H1 (cell line): Measurements from ENCODE around the gene CYP27B1. TPM values are rescaled to one million over a fixed set of nuclear protein-coding genes. Genes with fewer than 3 reads are reported as not detected.
A peak's percentile ranks its signal among the peaks of the same experiment; 100 is the strongest.

Experiments
- CTCF ChIA-PET: fragments of 300-600 bp; sonication (Branson Sonifier 250); formaldehyde crosslinking; loops from one replicate; lab custom pipeline; 2021; ENCODE audit not compliant: partially characterized antibody; lab: Charles Lee
- POLR2A ChIA-PET: fragments of 300-600 bp; sonication (Branson Sonifier 250); formaldehyde crosslinking; loops from one replicate; lab custom pipeline; 2021; ENCODE audit warnings: inconsistent platforms; ENCODE audit not compliant: partially characterized antibody; lab: Charles Lee
- DNase-seq, 2 experiments: peaks; one replicate each; pipeline versions ENCODE4 v3.0.0 to v3.0.0-alpha.2; 2010 to 2022; ENCODE audit warnings: low spot score in 2 of 2, low read depth in 1 of 2, mixed read lengths in 1 of 2
- FAIRE-seq: peaks from 2 replicates; lab custom pipeline; 2011; peaks lifted over from hg19 to GRCh38; lab: Jason Lieb, UNC
- H2AFZ ChIP-seq: 2 replicates; pipeline ENCODE4 v1.8.1; 2012; ENCODE audit warnings: low read length, inconsistent platforms
- H2AK5ac ChIP-seq: 2 replicates; pipeline ENCODE4 v1.6.1; 2013; ENCODE audit warnings: low read depth, low read length
- H2BK120ac ChIP-seq: replicated peaks from 2 replicates; pipeline ENCODE3; 2013; ENCODE audit warnings: low read depth, low read length, inconsistent platforms
- H2BK12ac ChIP-seq: 2 replicates; pipeline ENCODE4 v1.6.1; 2013; ENCODE audit warnings: low read depth, low read length
- H2BK15ac ChIP-seq: 2 replicates; pipeline ENCODE4 v1.6.1; 2013; ENCODE audit warnings: low read length
- H2BK20ac ChIP-seq: 2 replicates; pipeline ENCODE4 v1.6.1; 2013; ENCODE audit warnings: low read length
- H2BK5ac ChIP-seq: 2 replicates; pipeline ENCODE4 v1.6.1; 2013; ENCODE audit warnings: low read depth, low read length
- H3K14ac ChIP-seq: 2 replicates; pipeline ENCODE4 v1.6.1; 2013; ENCODE audit warnings: inconsistent platforms; ENCODE audit not compliant: insufficient read length
- H3K18ac ChIP-seq: 2 replicates; pipeline ENCODE4 v1.6.1; 2013; ENCODE audit warnings: low read length; ENCODE audit errors: extremely low read depth
- H3K23ac ChIP-seq: 2 replicates; pipeline ENCODE4 v1.6.1; 2013; ENCODE audit warnings: inconsistent platforms; ENCODE audit not compliant: insufficient read length
- H3K23me2 ChIP-seq: 2 replicates; pipeline ENCODE4 v1.6.1; 2013; ENCODE audit warnings: low read depth, low read length
- H3K27ac ChIP-seq: 2 replicates; pipeline ENCODE4 v1.6.1; 2011; ENCODE audit warnings: low read depth, low read length, inconsistent platforms
- H3K27me3 ChIP-seq, 4 experiments: replicated peaks in 1 of 4; 1 replicate in 1 of 4; 2 replicates in 3 of 4; pipeline versions ENCODE4 v1.6.1 to v1.8.1; 2011 to 2013; ENCODE audit warnings: low read length in 3 of 4, mild to moderate bottlenecking in 3 of 4, inconsistent platforms in 2 of 4, mixed read lengths in 2 of 4, moderate library complexity in 1 of 4; ENCODE audit not compliant: control insufficient read depth in 3 of 4, insufficient read depth in 3 of 4; ENCODE audit errors: extremely low read depth in 1 of 4
- H3K36me3 ChIP-seq, 4 experiments: 2 replicates each; pipeline versions ENCODE4 v1.6.1 to v1.8.1; 2011 to 2013; ENCODE audit warnings: mild to moderate bottlenecking in 4 of 4, low read length in 3 of 4, moderate library complexity in 2 of 4, control low read depth in 1 of 4, inconsistent platforms in 1 of 4; ENCODE audit not compliant: insufficient read depth in 4 of 4, control insufficient read depth in 2 of 4
- H3K4ac ChIP-seq: replicated peaks from 2 replicates; pipeline ENCODE3; 2013; ENCODE audit warnings: low read length, low read depth, mixed read lengths, inconsistent platforms; ENCODE audit not compliant: insufficient read length
- H3K4me1 ChIP-seq, 4 experiments: replicated peaks in 1 of 4; 1 replicate in 1 of 4; 2 replicates in 3 of 4; pipeline versions ENCODE4 v1.6.1 to v1.8.1; 2011 to 2013; ENCODE audit warnings: low read length in 3 of 4, inconsistent platforms in 2 of 4, mixed read lengths in 1 of 4; ENCODE audit not compliant: insufficient read depth in 4 of 4, control insufficient read depth in 3 of 4
- H3K4me2 ChIP-seq, 2 experiments: 2 replicates each; pipeline versions ENCODE4 v1.6.1 to v1.8.1; 2011 to 2013; ENCODE audit warnings: low read depth in 2 of 2, low read length in 2 of 2, control low read depth in 1 of 2, inconsistent platforms in 1 of 2, mild to moderate bottlenecking in 1 of 2; ENCODE audit not compliant: insufficient read depth in 1 of 2
- H3K4me3 ChIP-seq, 4 experiments: fragments of 200-600, 300-600 bp in 1 of 4; sonication (generic), shearing (Covaris generic), sonication (Bioruptor Twin) in 1 of 4; 2 replicates each; pipeline versions ENCODE4 v1.5.1 to v1.8.1; 2011 to 2016; ENCODE audit warnings: low read length in 4 of 4, low read depth in 3 of 4, control low read depth in 2 of 4, inconsistent platforms in 2 of 4, mild to moderate bottlenecking in 2 of 4, mixed read lengths in 1 of 4, moderate library complexity in 1 of 4; ENCODE audit not compliant: insufficient read depth in 2 of 4; ENCODE audit errors: extremely low read depth in 1 of 4
- H3K56ac ChIP-seq: replicated peaks from 2 replicates; pipeline ENCODE3; 2013; ENCODE audit warnings: low read depth, mild to moderate bottlenecking, mixed read lengths, low read length, inconsistent platforms; ENCODE audit not compliant: insufficient read length
- H3K79me1 ChIP-seq: 2 replicates; pipeline ENCODE4 v1.6.1; 2013; ENCODE audit warnings: low read depth, low read length, control low read depth
- H3K79me2 ChIP-seq, 2 experiments: 2 replicates each; pipeline versions ENCODE4 v1.6.1 to v1.8.1; 2012 to 2013; ENCODE audit warnings: low read length in 2 of 2, mild to moderate bottlenecking in 2 of 2, inconsistent platforms in 1 of 2; ENCODE audit not compliant: insufficient read depth in 2 of 2, control insufficient read depth in 1 of 2
- H3K9ac ChIP-seq, 4 experiments: replicated peaks in 1 of 4; 1 replicate in 1 of 4; 2 replicates in 3 of 4; pipeline versions ENCODE4 v1.6.1 to v1.8.1; 2011 to 2013; ENCODE audit warnings: low read depth in 3 of 4, low read length in 3 of 4, control low read depth in 2 of 4, mild to moderate bottlenecking in 2 of 4, moderate library complexity in 2 of 4, inconsistent platforms in 1 of 4; ENCODE audit errors: extremely low read depth in 1 of 4
- H3K9me3 ChIP-seq, 2 experiments: 2 replicates each; pipeline versions ENCODE4 v1.6.1 to v1.8.1; 2012 to 2013; ENCODE audit warnings: mild to moderate bottlenecking in 2 of 2, moderate library complexity in 2 of 2, control low read depth in 1 of 2, inconsistent platforms in 1 of 2, low read depth in 1 of 2, low read length in 1 of 2, mixed read lengths in 1 of 2; ENCODE audit not compliant: insufficient read depth in 2 of 2
- H4K20me1 ChIP-seq, 2 experiments: replicated peaks in 1 of 2; 2 replicates each; pipeline versions ENCODE3 to v1.8.1; 2011 to 2013; ENCODE audit warnings: inconsistent platforms in 2 of 2, low read length in 2 of 2, mild to moderate bottlenecking in 1 of 2; ENCODE audit not compliant: insufficient read depth in 2 of 2, control insufficient read depth in 1 of 2
- H4K5ac ChIP-seq: 2 replicates; pipeline ENCODE4 v1.6.1; 2013; ENCODE audit warnings: low read length, low read depth, mixed read lengths, inconsistent platforms; ENCODE audit not compliant: insufficient read length
- H4K8ac ChIP-seq: 2 replicates; pipeline ENCODE4 v1.8.0; 2013; ENCODE audit warnings: mild to moderate bottlenecking, moderate library complexity, low read length, inconsistent platforms; ENCODE audit not compliant: insufficient read depth; ENCODE audit errors: extremely low read depth
- H4K91ac ChIP-seq: replicated peaks from 2 replicates; pipeline ENCODE3; 2013; ENCODE audit warnings: low read length, mixed read lengths, inconsistent platforms; ENCODE audit not compliant: insufficient read length
- CBX8 ChIP-seq: fragments of 300-800, 300-1000 bp; sonication (generic); IDR thresholded peaks from 2 replicates; pipeline ENCODE4 v1.7.1; 2016; ENCODE audit warnings: low read depth, low read length, borderline replicate concordance
- CEBPB ChIP-seq: IDR thresholded peaks from 2 replicates; pipeline ENCODE4 v1.6.1; 2012; ENCODE audit warnings: low read depth, low read length
- CTCF ChIP-seq, 3 experiments: IDR thresholded peaks; 1 replicate in 2 of 3; 2 replicates in 1 of 3; pipeline versions ENCODE4 v1.5.1 to v1.6.1; 2011; ENCODE audit warnings: low read length in 3 of 3, mild to moderate bottlenecking in 3 of 3, inconsistent platforms in 2 of 3, low read depth in 1 of 3, moderate library complexity in 1 of 3; ENCODE audit not compliant: insufficient read depth in 1 of 3; ENCODE audit errors: control extremely low read depth in 1 of 3
- PHF8 ChIP-seq: fragments of 200-600 bp; sonication (generic); conservative IDR thresholded peaks from 2 replicates; pipeline ENCODE4 v1.7.1; 2012; ENCODE audit warnings: low read depth, mild to moderate bottlenecking, inconsistent platforms, low read length, moderate library complexity
- RFX5 ChIP-seq: IDR thresholded peaks from 2 replicates; pipeline ENCODE4 v1.6.1; 2011; ENCODE audit warnings: low read depth, low read length, improper control_type of control experiment, borderline replicate concordance
- SAP30 ChIP-seq: fragments of 300-600 bp; sonication (generic); IDR thresholded peaks from 2 replicates; pipeline ENCODE4 v1.7.1; 2012; ENCODE audit warnings: low read length, moderate library complexity, mild to moderate bottlenecking, inconsistent platforms; ENCODE audit not compliant: insufficient read depth, insufficient replicate concordance
- SP1 ChIP-seq: IDR thresholded peaks from 2 replicates; pipeline ENCODE4 v1.6.1; 2011; ENCODE audit warnings: low read depth, low read length
- SP2 ChIP-seq: IDR thresholded peaks from 2 replicates; pipeline ENCODE4 v1.6.1; 2012; ENCODE audit warnings: mild to moderate bottlenecking, low read length, inconsistent platforms
- SUZ12 ChIP-seq: fragments of 200-600 bp; sonication (generic); IDR thresholded peaks from 2 replicates; pipeline ENCODE4 v1.6.1; 2012; ENCODE audit warnings: mild to moderate bottlenecking, inconsistent platforms, low read length, moderate library complexity, mixed read lengths
- WGBS, 2 experiments: shearing (Covaris generic) in 1 of 2; methylation state at CpG; one replicate each; pipeline versions ENCODE4 v1.1.6 to v1.1.7; 2013 to 2015; ENCODE audit warnings: low lambda C conversion rate in 2 of 2, mixed read lengths in 2 of 2, inconsistent platforms in 1 of 2, low coverage in 1 of 2, missing lambda C conversion rate in 1 of 2; ENCODE audit not compliant: insufficient replicate concordance in 2 of 2, insufficient coverage in 1 of 2, insufficient read length in 1 of 2; ENCODE audit errors: extremely low coverage in 1 of 2, missing lambda C conversion rate in 1 of 2; 5-methylcytosine and 5-hydroxymethylcytosine counted together
- polyA plus RNA-seq, 7 experiments: library from polyadenylated mRNA; depleted of rRNA in 3 of 7; stranded (reverse) in 5 of 7; unstranded in 2 of 7; fragments of >200 nt in 5 of 7; fragments of 200-250 nt in 2 of 7; gene quantifications; 1 replicate in 5 of 7; 2 replicates in 1 of 7; 4 replicates in 1 of 7; pipeline versions ENCODE4 v1.2.1 to v1.2.3, GENCODE V29; 2011 to 2013; ENCODE audit warnings: missing spikeins in 2 of 7, mixed read lengths in 2 of 7
- total RNA-seq: library from RNA; stranded (reverse); fragmentation: NEBNext Ultra II Directional; extraction: Animal tissue kit (Norgen Biotek cat#: 25700); gene quantifications from 2 replicates; pipeline ENCODE4 v1.2.1, GENCODE V29; 2021

The CYP27B1 gene
- total and polyA plus RNA-seq, 2 of the 8 experiments (the other 6 are each of a cell fraction or from before 2014, with no cell fraction given), result 2.9 to 3.3 TPM

DNA sequence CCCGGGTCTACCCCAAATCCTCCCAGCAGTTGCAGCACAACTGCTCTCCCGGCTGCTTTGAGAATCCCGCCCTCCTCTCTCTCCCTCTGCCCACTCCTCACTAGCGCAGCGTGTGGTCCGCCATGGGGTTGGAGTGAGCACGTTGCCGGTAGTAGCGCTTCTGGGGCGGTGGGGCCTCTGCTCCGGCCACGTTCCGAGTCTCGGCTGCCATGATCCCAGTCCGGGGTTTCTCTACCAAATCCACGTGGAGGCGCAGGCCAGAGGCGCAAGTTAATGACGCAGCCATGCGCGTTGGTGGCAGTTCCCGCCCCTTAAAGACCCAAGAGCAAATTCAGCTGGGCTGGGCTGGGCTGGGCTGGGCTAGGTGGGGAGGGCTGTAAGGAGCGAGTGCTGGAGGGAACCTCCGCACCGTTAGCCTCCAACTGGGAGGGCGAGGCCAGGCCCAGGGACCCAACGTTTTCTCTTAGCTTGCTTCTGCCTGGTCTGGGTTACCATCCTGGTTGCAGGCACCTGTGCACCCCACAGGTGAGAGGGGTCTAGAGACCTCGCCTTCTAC lies 5.1 kb upstream of the CYP27B1 start, which contains the start of gene METTL1:
TSS of gene METTL1 (minus strand) at position 233 of the 556 bp plus-strand sequence. CDS start at position 211, 22 bp downstream.
- ChIA-PET POLR2A (interaction anchor here (0.7 to 2.0 kb wide), 31 partner anchors 9 to 179 kb away, joined by 3 to 22 read pairs (median 4); partner anchors contain the start of genes CTDSP2, MARCHF9, TSFM and TSPAN31), CTCF (interaction anchor here (1.0 to 4.5 kb wide), 5 partner anchors 11 to 78 kb away, joined by 3 to 28 read pairs (median 7); partner anchors contain the start of genes OS9 and TSFM)
- Histone ChIP-seq H3K9ac (peak within 1 kb of the TSS; percentile 98 to 100 (median 99)), H3K18ac (peak within 1 kb of the TSS; percentile 99), H2BK20ac (0 out of 2 replicates have a peak within 1 kb of the TSS, but pooled peaks have one; percentile 82), H3K23me2 (peaks cover 12% of the 10 kb centered on the region; the same call in 1 of the 2 replicates), H3K56ac (peak within 1 kb of the TSS; percentile 85), H3K4ac (peak within 1 kb of the TSS; percentile 91), H3K14ac (peak within 1 kb of the TSS; percentile 35), H3K23ac (no peak within 1 kb of the TSS), H2BK5ac (peak within 1 kb of the TSS; percentile 100), H3K4me1 (peaks cover 3 to 9% (median 5%) of the 10 kb centered on the region in 4 experiments; a peak in 5 of 7 replicates), H3K27ac (peak within 1 kb of the TSS; percentile 99), H3K79me1 (no peaks in the 10 kb centered on the region; the same call in 1 of the 2 replicates), H2BK15ac (peak within 1 kb of the TSS; percentile 99), H3K9me3 (no peaks in the 10 kb centered on the region), H4K5ac (peak within 1 kb of the TSS; percentile 99), H4K20me1 (no peaks in the 10 kb centered on the region), H2BK120ac (peak within 1 kb of the TSS; percentile 86), H3K4me3 (peak within 1 kb of the TSS; percentile 79 to 99 (median 95)), H3K27me3 (peaks cover 0 to 6% (median 3%) of the 10 kb centered on the region in 4 experiments; a peak in 4 of 7 replicates), H2AK5ac (peak within 1 kb of the TSS; percentile 65; the same call in 1 of the 2 replicates), H3K36me3 (peaks cover 10 to 17% (median 13%) of the 10 kb centered on the region in 4 experiments; a peak in 7 of 8 replicates), H2AFZ (peak within 1 kb of the TSS; percentile 80), H3K79me2 (0 out of 4 replicates have a peak, but pooled peaks cover 0 to 7% of the 10 kb centered on the region in 2 experiments), H3K4me2 (peak within 1 kb of the TSS; percentile 96 to 99), H4K91ac (peak within 1 kb of the TSS; percentile 96), H4K8ac (peak within 1 kb of the TSS; percentile 100), H2BK12ac (peak within 1 kb of the TSS; percentile 99)
- DNase-seq (peak; percentile 91 to 96), FAIRE-seq (no peak)
- 2% methylated on average over 27 of the region's 28 CpGs; no CpG with 5 or more reads in 1 of the 2 experiments for WGBS, 2 experiments
- TF ChIP-seq SP2 (no peak), RFX5 (no peak), CTCF (IDR thresholded peaks at IDR 0.05; ENCODE audit: control extremely low read depth in 1 of 3, insufficient read depth in 1 of 3, low read depth in 1 of 3, low read length in 3 of 3) (peak in 1 of 3 experiments; percentile 1; a peak in 1 of 4 replicates), SAP30 (peak; percentile 93), CEBPB (no peak), CBX8 (no peak), PHF8 (peak; percentile 100), SUZ12 (no peak), SP1 (peak; percentile 94)
